Mesenchymal stem cell (in vitro differentiated cells and primary cell): ENCODE measurements around the gene GDPD1.

Experiments
- DNase-seq: peaks from one replicate; pipeline ENCODE4 v3.0.0-alpha.2; 2013
- H2AFZ ChIP-seq: one replicate; pipeline ENCODE4 v1.6.1; 2013; ENCODE audit warnings: low read depth, mild to moderate bottlenecking, control low read depth, inconsistent platforms, low read length, moderate library complexity
- H2AK5ac ChIP-seq: 2 replicates; pipeline ENCODE4 v1.6.1; 2013; ENCODE audit warnings: low read length, moderate library complexity, mild to moderate bottlenecking, inconsistent platforms; ENCODE audit not compliant: severe bottlenecking
- H2BK120ac ChIP-seq: one replicate; pipeline ENCODE4 v1.6.1; 2013; ENCODE audit warnings: low read depth, mild to moderate bottlenecking, inconsistent platforms, low read length, moderate library complexity
- H2BK12ac ChIP-seq, 2 experiments: one replicate each; pipeline ENCODE4 v1.6.1; 2013; ENCODE audit warnings: inconsistent platforms in 2 of 2, low read length in 2 of 2, mild to moderate bottlenecking in 2 of 2, moderate library complexity in 2 of 2, control low read depth in 1 of 2
- H2BK15ac ChIP-seq: one replicate; pipeline ENCODE4 v1.6.1; 2013; ENCODE audit warnings: mild to moderate bottlenecking, low read depth, inconsistent platforms; ENCODE audit not compliant: poor library complexity, severe bottlenecking
- H2BK5ac ChIP-seq: 2 replicates; pipeline ENCODE4 v1.6.1; 2013; ENCODE audit warnings: low read depth, mild to moderate bottlenecking, low read length, control low read depth, inconsistent platforms; ENCODE audit not compliant: poor library complexity, severe bottlenecking
- H3K14ac ChIP-seq, 2 experiments: one replicate each; pipeline ENCODE4 v1.6.1; 2013; ENCODE audit warnings: inconsistent platforms in 2 of 2, low read length in 2 of 2, control low read depth in 1 of 2, mild to moderate bottlenecking in 1 of 2, moderate library complexity in 1 of 2
- H3K18ac ChIP-seq, 2 experiments: one replicate each; pipeline ENCODE4 v1.6.1; 2013; ENCODE audit warnings: inconsistent platforms in 2 of 2, low read length in 2 of 2, control low read depth in 1 of 2, low read depth in 1 of 2, mild to moderate bottlenecking in 1 of 2
- H3K23ac ChIP-seq, 2 experiments: one replicate each; pipeline ENCODE4 v1.6.1; 2013; ENCODE audit warnings: inconsistent platforms in 2 of 2, low read length in 2 of 2, mild to moderate bottlenecking in 2 of 2, moderate library complexity in 2 of 2, control low read depth in 1 of 2
- H3K27ac ChIP-seq: 2 replicates; pipeline ENCODE4 v1.5.1; 2013; ENCODE audit warnings: mild to moderate bottlenecking, moderate library complexity, low read length, control low read depth, inconsistent platforms; ENCODE audit not compliant: poor library complexity, severe bottlenecking
- H3K27me3 ChIP-seq, 2 experiments: 2 replicates each; pipeline versions ENCODE4 v1.6.1 to v1.7.0; 2013; ENCODE audit warnings: low read length in 2 of 2, mild to moderate bottlenecking in 2 of 2, moderate library complexity in 2 of 2, control low read depth in 1 of 2, inconsistent platforms in 1 of 2; ENCODE audit not compliant: control insufficient read depth in 1 of 2, insufficient read depth in 1 of 2
- H3K36me3 ChIP-seq, 2 experiments: 2 replicates each; pipeline versions ENCODE4 v1.6.1 to v1.7.0; 2013; ENCODE audit warnings: low read length in 2 of 2, control low read depth in 1 of 2, inconsistent platforms in 1 of 2, low read depth in 1 of 2, mild to moderate bottlenecking in 1 of 2; ENCODE audit not compliant: insufficient read depth in 2 of 2, control insufficient read depth in 1 of 2
- H3K4ac ChIP-seq, 2 experiments: one replicate each; pipeline ENCODE4 v1.6.1; 2013; ENCODE audit warnings: inconsistent platforms in 2 of 2, low read length in 2 of 2, mild to moderate bottlenecking in 2 of 2, moderate library complexity in 2 of 2, control low read depth in 1 of 2, low read depth in 1 of 2
- H3K4me1 ChIP-seq: 2 replicates; pipeline ENCODE4 v1.6.1; 2013; ENCODE audit warnings: low read depth, low read length, control low read depth; ENCODE audit not compliant: control insufficient read depth, insufficient read depth
- H3K4me2 ChIP-seq: 2 replicates; pipeline ENCODE4 v1.6.1; 2013; ENCODE audit warnings: low read length, mild to moderate bottlenecking, inconsistent platforms; ENCODE audit not compliant: poor library complexity, severe bottlenecking
- H3K4me3 ChIP-seq, 2 experiments: 2 replicates each; pipeline versions ENCODE4 v1.5.1 to v1.7.0; 2013; ENCODE audit warnings: low read length in 2 of 2, mild to moderate bottlenecking in 2 of 2, control low read depth in 1 of 2, low read depth in 1 of 2; ENCODE audit not compliant: insufficient read depth in 1 of 2
- H3K79me1 ChIP-seq: replicated peaks from 2 replicates; pipeline ENCODE4 v1.6.1; 2013; ENCODE audit warnings: mild to moderate bottlenecking, control low read depth, low read length, inconsistent platforms; ENCODE audit not compliant: poor library complexity, severe bottlenecking
- H3K9ac ChIP-seq: 2 replicates; pipeline ENCODE4 v1.7.0; 2013; ENCODE audit warnings: mild to moderate bottlenecking, low read length, moderate library complexity
- H3K9me3 ChIP-seq: 2 replicates; pipeline ENCODE4 v1.7.0; 2013; ENCODE audit warnings: mild to moderate bottlenecking, low read length; ENCODE audit not compliant: control insufficient read depth
- H4K8ac ChIP-seq: one replicate; pipeline ENCODE4 v1.6.1; 2013; ENCODE audit warnings: inconsistent platforms, mild to moderate bottlenecking, low read length, moderate library complexity
- H4K91ac ChIP-seq: one replicate; pipeline ENCODE4 v1.6.1; 2013; ENCODE audit warnings: mild to moderate bottlenecking, low read length, inconsistent platforms
- WGBS: methylation state at CpG from one replicate; pipeline ENCODE4 v1.1.7; 2013; ENCODE audit warnings: mixed read lengths; 5-methylcytosine and 5-hydroxymethylcytosine counted together

Gene GDPD1

DNA sequence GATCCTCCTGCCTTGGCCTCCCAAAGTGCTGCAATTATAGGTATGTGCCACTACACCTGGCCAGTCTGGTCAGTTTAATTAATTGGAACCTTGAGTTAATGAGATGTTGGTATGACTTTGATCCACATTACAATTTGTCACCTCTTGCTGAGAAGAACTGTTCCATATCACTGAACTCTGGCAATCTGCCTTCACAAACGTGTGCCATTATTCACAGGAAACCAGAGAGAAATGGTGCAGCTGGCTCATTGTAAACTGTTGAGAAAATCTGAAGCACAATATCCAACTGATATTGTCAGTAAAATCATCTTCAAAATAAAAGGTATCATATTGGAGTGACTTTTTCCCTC lies 71.8 kb downstream of the GDPD1 start:
- H2BK12ac ChIP-seq = no peak overlapping the region
- H3K18ac ChIP-seq = no peak overlapping the region
- H2BK15ac ChIP-seq = no peak overlapping the region
- DNase-seq = no peak
- H3K23ac ChIP-seq = no peak overlapping the region
- no peak overlapping the region for H2BK120ac ChIP-seq
- H4K91ac ChIP-seq = no peak overlapping the region
- no peak overlapping the region for H3K4me3 ChIP-seq
- H3K9me3 ChIP-seq = no peaks in the 10 kb centered on the region
- H3K36me3 ChIP-seq = no peaks in the 10 kb centered on the region
- no peaks in the 10 kb centered on the region for H3K27me3 ChIP-seq
- no peak overlapping the region for H3K4me2 ChIP-seq
- H4K8ac ChIP-seq = no peak overlapping the region
- H3K4ac ChIP-seq = no peak overlapping the region
- no peak overlapping the region for H2AFZ ChIP-seq
- H3K4me1 ChIP-seq = no peaks in the 10 kb centered on the region
- no peaks in the 10 kb centered on the region for H3K79me1 ChIP-seq
- no peak overlapping the region for H2AK5ac ChIP-seq
- H3K9ac ChIP-seq = no peak overlapping the region
- no peak overlapping the region for H3K14ac ChIP-seq
- no peak overlapping the region for H3K27ac ChIP-seq
- no CpG with 5 or more reads among the region's 1 CpG for WGBS
- H2BK5ac ChIP-seq = no peak overlapping the region

DNA sequence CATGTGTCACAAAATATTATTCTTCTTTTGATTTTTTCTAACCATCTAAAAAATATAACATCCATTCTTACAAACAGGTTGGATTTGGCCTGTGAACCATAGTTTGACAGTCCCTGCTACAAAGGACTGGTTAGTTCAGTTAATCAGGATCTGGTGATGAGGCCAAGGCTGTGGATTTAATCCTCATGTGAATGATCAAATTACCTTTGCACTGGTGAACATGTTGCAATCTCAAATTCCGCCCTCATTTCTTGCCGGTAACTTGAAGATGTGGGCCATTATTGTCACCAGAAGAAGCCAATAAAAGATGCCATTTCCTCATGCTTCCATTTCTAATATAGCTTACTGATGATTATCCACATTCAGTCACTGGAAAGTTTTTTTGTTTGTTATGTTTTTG lies 75.9 kb downstream of the GDPD1 start:
- Histone ChIP-seq H2AFZ (no peak overlapping the region), H3K27ac (no peak overlapping the region), H3K4ac (no peak overlapping the region), H3K14ac (no peak overlapping the region), H2AK5ac (no peak overlapping the region), H3K18ac (no peak overlapping the region), H3K27me3 (no peaks in the 10 kb centered on the region), H3K9me3 (no peaks in the 10 kb centered on the region), H3K23ac (no peak overlapping the region), H2BK120ac (no peak overlapping the region), H3K4me1 (no peaks in the 10 kb centered on the region), H3K79me1 (no peaks in the 10 kb centered on the region), H3K36me3 (no peaks in the 10 kb centered on the region), H4K8ac (no peak overlapping the region), H3K4me2 (no peak overlapping the region), H4K91ac (no peak overlapping the region), H2BK15ac (no peak overlapping the region), H3K4me3 (no peak overlapping the region), H2BK5ac (no peak overlapping the region), H3K9ac (no peak overlapping the region), H2BK12ac (no peak overlapping the region)
- 87% methylated on average over 2 of the region's 2 CpGs for WGBS
- DNase-seq = no peak

DNA sequence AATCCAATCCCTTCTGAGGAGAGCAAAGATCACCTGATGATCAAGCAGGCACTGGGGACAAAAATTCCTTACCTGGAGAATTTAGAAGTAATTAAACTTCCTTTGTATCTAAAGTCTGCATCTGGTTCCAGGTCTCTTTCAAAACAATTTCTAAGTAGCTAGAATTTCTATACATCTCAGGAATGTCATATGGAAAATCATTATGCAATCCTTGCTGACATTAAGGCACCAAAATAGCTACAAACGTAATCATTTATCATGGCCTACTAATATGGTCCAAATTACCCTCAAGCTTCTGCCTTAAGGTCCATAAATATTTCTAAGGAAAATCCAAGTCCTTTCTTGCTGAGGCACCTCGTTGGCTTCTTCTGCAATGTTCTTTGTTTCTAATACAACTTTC lies 78.2 kb downstream of the GDPD1 start:
- H3K23ac ChIP-seq = no peak overlapping the region
- H3K36me3 ChIP-seq = no peaks in the 10 kb centered on the region
- H2BK120ac ChIP-seq = no peak overlapping the region
- no peak for DNase-seq
- no peak overlapping the region for H2BK12ac ChIP-seq
- no peak overlapping the region for H3K4me2 ChIP-seq
- H2AK5ac ChIP-seq = no peak overlapping the region
- no peak overlapping the region for H2AFZ ChIP-seq
- no peak overlapping the region for H3K27ac ChIP-seq
- H2BK5ac ChIP-seq = no peak overlapping the region
- H4K8ac ChIP-seq = no peak overlapping the region
- H3K4me3 ChIP-seq = no peak overlapping the region
- no peaks in the 10 kb centered on the region for H3K4me1 ChIP-seq
- no peak overlapping the region for H3K18ac ChIP-seq
- WGBS = 73% methylated on average over 2 of the region's 2 CpGs
- no peaks in the 10 kb centered on the region for H3K27me3 ChIP-seq
- H3K14ac ChIP-seq = no peak overlapping the region
- H4K91ac ChIP-seq = no peak overlapping the region
- H2BK15ac ChIP-seq = no peak overlapping the region
- H3K9ac ChIP-seq = no peak overlapping the region
- H3K9me3 ChIP-seq = no peaks in the 10 kb centered on the region
- no peaks in the 10 kb centered on the region for H3K79me1 ChIP-seq
- no peak overlapping the region for H3K4ac ChIP-seq

DNA sequence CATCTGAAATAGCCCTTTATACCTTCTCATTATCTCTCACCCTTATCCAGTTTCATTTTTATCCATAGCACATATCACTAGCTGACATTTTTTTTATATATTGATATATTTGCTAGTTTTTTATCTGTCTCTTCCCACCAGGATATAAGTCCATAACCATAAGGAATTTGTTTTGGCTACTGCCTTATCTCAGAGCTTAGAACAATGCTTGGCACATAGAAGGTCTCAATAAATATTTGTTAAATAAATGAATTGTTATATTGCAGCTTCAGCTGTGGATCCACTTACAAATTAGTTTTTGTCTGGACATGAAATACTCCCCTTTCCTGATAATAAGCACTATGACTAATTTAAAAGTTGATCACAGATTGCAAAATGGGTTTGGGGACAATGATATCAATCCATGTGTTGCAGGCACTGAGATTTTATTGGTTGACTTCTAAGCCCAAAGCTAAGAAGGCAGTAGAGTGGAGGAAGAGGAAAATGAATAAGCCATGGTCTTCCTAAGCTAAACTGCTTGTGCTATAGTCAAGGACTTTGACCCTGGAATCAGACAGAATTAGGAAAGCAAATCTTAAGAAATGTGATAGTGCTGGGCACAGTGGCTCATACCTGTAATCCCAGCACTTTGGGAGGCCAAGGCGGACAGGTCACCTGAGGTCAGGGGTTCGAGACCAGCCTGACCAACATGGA lies 79.2 kb downstream of the GDPD1 start:
- DNase-seq = no peak
- Histone ChIP-seq H3K9ac (no peak overlapping the region), H3K9me3 (no peaks in the 10 kb centered on the region), H3K18ac (no peak overlapping the region), H2BK12ac (no peak overlapping the region), H3K27ac (no peak overlapping the region), H3K4ac (no peak overlapping the region), H3K4me2 (no peak overlapping the region), H4K91ac (no peak overlapping the region), H3K23ac (no peak overlapping the region), H2BK5ac (no peak overlapping the region), H4K8ac (no peak overlapping the region), H3K4me3 (no peak overlapping the region), H2AFZ (no peak overlapping the region), H3K79me1 (no peaks in the 10 kb centered on the region), H2AK5ac (no peak overlapping the region), H3K4me1 (no peaks in the 10 kb centered on the region), H2BK120ac (no peak overlapping the region), H3K36me3 (no peaks in the 10 kb centered on the region), H3K27me3 (peaks cover 0 to 4% of the 10 kb centered on the region in 2 experiments), H2BK15ac (no peak overlapping the region), H3K14ac (no peak overlapping the region)
- 80% methylated on average over 2 of the region's 2 CpGs for WGBS
